Erythroblast (primary cell): Measurements from ENCODE around the gene DLG2.

Source experiments
- GATA1 ChIP-seq: IDR thresholded peaks from 2 replicates; pipeline ENCODE4 v1.6.1; 2011; ENCODE audit warnings: low read depth, mild to moderate bottlenecking, control low read depth, low read length, moderate library complexity
- POLR2A ChIP-seq: IDR thresholded peaks from 2 replicates; pipeline ENCODE4 v1.6.1; 2011; ENCODE audit warnings: mild to moderate bottlenecking, low read length

- no peak for TF ChIP-seq POLR2A
- TF ChIP-seq GATA1 = no peak
Measured at GRCh38 chr11:84071851-84072250, 1555.3 kb downstream of the DLG2 start.
